ENCODE measurements around the gene RPRD1A.
"Not testable (repeated sequence)": the region's sequence is repeated elsewhere in the genome, so short reads cannot be mapped to it uniquely, and the experiment has no call there.

RPRD1A gene

DNA sequence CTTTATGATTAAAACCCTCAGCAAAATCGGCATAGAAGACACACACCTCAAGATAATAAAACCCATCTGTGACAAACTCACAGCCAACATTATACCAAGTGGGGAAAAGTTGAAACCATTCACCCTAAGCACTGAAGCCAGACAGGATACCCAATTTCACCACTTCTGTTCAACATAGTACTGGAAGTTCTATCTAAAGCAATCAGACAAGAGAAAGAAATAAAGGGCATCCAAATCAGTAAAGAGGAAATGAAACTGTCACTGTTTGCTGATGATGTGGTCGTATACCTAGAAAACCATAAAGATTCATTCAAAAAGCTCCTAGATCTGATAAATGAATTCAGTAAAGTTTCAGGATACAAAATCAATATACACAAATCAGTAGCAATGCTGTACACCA, 16.4 kb upstream of the RPRD1A start:
- FAIRE-seq: peak; percentile 57
- no peak for DNase-seq (ENCODE audit: insufficient read length, low spot score)
- TF ChIP-seq POLR2A (IDR thresholded peaks at IDR 0.05; ENCODE audit: low read depth, low read length): no peak
- TF ChIP-seq SPI1 (IDR thresholded peaks at IDR 0.05; ENCODE audit: low read depth, low read length): peak; percentile 91

DNA sequence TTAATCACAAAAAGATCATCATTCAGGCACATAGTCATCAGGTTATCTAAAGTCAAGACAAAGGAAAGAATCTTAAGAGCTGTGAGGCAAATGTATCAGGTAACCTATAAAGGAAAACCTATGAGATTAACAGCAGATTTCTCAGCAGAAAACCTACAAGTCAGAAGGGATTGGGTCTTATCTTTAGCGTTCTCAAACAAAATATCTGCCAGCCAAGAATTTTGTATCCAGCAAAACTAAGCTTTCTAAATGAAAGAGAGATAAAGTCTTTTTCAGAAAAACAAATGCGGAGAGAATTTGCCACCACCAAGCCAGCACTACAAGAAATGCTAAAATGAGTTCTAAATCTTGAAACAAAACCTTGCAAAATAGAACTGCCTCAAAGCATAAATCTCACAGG, 13.8 kb upstream of the RPRD1A start:
- not testable (repeated sequence) for FAIRE-seq

DNA sequence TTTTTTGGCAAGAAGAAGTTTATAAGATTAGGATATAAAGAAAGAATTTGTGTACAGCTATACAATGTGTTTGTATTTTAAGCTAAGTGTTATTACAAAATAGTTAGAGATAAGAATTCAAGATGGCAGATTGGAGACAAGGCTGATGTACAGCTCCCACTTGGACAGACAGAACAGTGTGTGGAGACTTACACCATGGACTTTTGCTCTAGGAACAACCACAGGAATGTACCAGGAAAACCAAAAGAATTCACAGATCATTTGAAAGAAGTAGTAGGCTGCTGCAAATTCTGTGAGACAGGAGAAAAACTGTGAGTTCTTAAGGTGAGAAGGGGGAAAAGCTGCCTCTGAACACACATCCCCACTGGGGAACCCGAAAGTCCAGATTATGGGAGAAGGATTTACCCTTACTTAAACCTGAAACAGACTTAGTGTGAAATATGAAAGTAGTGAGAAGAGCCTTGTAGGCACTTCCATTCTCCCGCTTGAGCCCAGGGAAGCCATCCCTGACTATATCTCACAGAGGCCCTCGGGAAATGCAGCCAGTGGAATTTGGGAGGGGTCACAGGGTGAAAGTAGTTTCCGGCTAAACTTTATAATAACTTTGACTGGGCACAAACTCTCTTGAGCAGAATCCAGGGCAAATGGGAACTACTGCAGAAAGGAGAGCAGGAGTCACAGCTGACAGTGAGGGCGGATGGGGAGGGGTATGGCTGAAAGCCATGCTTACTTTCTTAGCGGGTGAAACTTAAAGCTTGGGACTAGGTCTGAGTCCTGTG, 11.6 kb upstream of the RPRD1A start:
- TF ChIP-seq POLR2A (IDR thresholded peaks at IDR 0.05; ENCODE audit: low read depth, low read length): no peak
- no peak for TF ChIP-seq SPI1 (IDR thresholded peaks at IDR 0.05; ENCODE audit: low read depth, low read length)
- no peak for TF ChIP-seq POLR2AphosphoS5 (IDR thresholded peaks at IDR 0.05; ENCODE audit: low read depth, low read length)
- TF ChIP-seq TAF1 (IDR thresholded peaks at IDR 0.05; ENCODE audit: low read depth, low read length): no peak
- no peak for DNase-seq (ENCODE audit: insufficient read length, low spot score)
- FAIRE-seq: no peak

More for the DNA sequence above, 13.8 kb upstream of the RPRD1A start:
- not testable (repeated sequence) for DNase-seq (ENCODE audit: insufficient read length, low spot score)

DNA sequence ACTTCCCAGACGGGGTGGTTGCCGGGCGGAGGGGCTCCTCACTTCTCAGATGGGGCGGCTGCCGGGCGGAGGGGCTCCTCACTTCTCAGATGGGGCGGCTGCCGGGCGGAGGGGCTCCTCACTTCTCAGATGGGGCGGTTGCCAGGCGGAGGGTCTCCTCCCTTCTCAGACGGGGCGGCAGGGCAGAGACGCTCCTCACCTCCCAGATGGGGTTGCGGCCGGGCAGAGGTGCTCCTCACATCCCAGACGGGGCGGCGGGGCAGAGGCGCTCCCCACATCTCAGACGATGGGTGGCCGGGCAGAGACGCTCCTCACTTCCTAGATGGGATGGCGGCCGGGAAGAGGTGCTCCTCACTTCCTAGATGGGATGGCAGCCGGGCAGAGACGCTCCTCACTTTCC, 10.4 kb upstream of the RPRD1A start:
- not testable (repeated sequence) for DNase-seq (ENCODE audit: insufficient read length, low spot score); FAIRE-seq

DNA sequence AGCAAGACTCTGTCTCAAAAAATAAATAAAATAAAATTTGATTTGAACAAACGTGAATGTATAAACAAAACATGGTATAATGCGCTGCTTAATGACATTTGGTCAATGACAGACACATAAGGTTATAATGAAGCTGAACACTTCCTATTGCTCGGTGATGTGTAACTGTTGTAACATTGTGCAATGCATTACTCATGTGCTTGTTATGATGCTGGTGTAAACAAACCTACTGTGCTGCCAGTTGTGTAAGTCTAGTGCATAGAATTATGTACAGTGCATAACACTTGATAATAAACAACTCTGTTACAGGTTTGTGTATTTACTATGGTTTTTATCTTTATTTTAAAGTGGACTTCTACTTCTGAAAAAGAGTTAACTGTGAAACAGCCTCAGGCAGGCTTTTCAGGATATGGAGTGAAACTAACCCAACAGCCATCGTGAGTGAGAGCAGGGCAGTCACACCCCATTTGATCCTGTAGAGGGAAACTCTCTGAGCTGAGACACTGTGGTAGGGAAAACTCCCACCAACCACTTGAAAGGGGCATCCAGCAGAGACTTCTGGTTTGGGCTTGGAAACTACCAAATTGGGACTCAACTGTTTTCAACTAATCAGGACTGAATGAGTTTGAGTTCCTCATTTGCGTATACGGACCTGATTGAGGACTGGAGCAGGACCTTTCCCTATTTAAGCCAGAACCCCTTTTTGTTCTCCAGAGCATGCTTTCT, 8.7 kb upstream of the RPRD1A start:
- TF ChIP-seq POLR2AphosphoS5 (IDR thresholded peaks at IDR 0.05; ENCODE audit: low read depth, low read length) (no peak), SPI1 (IDR thresholded peaks at IDR 0.05; ENCODE audit: low read depth, low read length) (peak; percentile 59; the same call in 1 of the 2 replicates), TAF1 (IDR thresholded peaks at IDR 0.05; ENCODE audit: low read depth, low read length) (no peak), PAX5 (IDR thresholded peaks at IDR 0.05; ENCODE audit: insufficient read depth, low read length, severe bottlenecking) (no peak), POU2F2 (IDR thresholded peaks at IDR 0.05; ENCODE audit: low read depth, low read length) (no peak)
- FAIRE-seq (no peak), DNase-seq (ENCODE audit: insufficient read length, low spot score) (no peak)

DNA sequence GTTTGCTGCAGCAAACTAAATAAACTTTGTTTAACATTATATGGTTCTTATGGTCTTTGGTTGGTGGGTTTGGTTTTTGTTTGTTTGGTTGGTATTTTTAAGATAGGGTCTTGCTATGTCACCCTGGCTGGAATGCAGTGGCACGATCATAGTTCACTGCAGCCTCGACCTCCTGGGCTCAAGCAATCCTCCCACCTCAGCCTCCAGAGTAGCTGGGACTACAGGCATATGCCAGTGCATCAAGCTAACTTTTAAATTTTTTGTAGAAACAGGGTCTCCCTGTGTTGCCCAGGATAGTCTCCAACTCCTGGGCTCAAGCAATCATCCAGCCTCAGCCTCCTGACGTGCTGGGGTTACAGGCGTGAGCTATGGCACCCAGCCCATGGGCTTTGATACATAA, 7.1 kb upstream of the RPRD1A start:
- FAIRE-seq (no peak), DNase-seq (ENCODE audit: insufficient read length, low spot score) (no peak)
- TF ChIP-seq SPI1 (IDR thresholded peaks at IDR 0.05; ENCODE audit: low read depth, low read length): no peak
- no peak for TF ChIP-seq TAF1 (IDR thresholded peaks at IDR 0.05; ENCODE audit: low read depth, low read length)
- TF ChIP-seq POLR2A (IDR thresholded peaks at IDR 0.05; ENCODE audit: low read depth, low read length): no peak
- TF ChIP-seq POU2F2 (IDR thresholded peaks at IDR 0.05; ENCODE audit: low read depth, low read length): no peak
- no peak for TF ChIP-seq PAX5 (IDR thresholded peaks at IDR 0.05; ENCODE audit: insufficient read depth, low read length, severe bottlenecking)
- TF ChIP-seq POLR2AphosphoS5 (IDR thresholded peaks at IDR 0.05; ENCODE audit: low read depth, low read length): no peak

DNA sequence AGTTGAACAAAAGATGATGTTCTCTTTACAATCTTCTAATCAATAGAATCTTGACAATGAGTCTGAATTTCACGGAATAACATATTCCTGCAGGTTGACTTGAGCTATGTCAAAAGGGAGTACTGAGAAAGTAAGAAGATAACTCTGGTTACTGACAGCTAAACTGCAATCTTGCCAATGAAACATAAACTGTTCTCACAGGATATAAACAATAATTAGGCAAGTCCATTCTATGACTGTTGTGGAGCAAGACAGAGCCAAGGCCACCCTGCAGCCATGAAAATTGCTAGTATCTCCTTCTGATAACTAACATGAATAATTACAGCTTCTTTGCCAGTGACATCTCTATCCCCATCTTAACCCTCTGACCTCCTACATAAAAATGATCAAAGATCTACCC, 6.3 kb upstream of the RPRD1A start:
- DNase-seq (ENCODE audit: insufficient read length, low spot score) (no peak), FAIRE-seq (no peak)
- TF ChIP-seq POLR2AphosphoS5 (IDR thresholded peaks at IDR 0.05; ENCODE audit: low read depth, low read length) (no peak), TAF1 (IDR thresholded peaks at IDR 0.05; ENCODE audit: low read depth, low read length) (no peak), POLR2A (IDR thresholded peaks at IDR 0.05; ENCODE audit: low read depth, low read length) (no peak), POU2F2 (IDR thresholded peaks at IDR 0.05; ENCODE audit: low read depth, low read length) (no peak), PAX5 (IDR thresholded peaks at IDR 0.05; ENCODE audit: insufficient read depth, low read length, severe bottlenecking) (no peak), SPI1 (IDR thresholded peaks at IDR 0.05; ENCODE audit: low read depth, low read length) (no peak)

DNA sequence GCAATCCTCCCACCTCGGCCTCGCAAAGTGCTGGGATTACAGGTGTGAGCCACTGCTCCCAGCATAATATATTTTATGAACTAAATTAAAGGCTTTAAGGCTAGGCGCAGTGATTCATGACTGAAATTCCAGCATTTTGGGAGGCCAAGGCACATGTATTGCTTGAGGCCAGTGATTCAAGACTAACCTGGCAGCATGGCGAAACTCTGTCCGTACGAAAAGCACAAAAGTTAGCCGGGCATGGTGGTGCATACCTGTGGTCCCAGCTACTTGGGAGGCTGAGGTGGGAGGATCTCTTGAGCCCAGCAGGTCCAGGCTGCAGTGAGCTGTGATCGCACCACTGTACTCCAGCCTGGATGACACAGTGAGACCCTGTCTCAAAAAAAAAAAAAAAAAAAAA, 5.0 kb upstream of the RPRD1A start:
- DNase-seq (ENCODE audit: insufficient read length, low spot score); FAIRE-seq: not testable (repeated sequence)

DNA sequence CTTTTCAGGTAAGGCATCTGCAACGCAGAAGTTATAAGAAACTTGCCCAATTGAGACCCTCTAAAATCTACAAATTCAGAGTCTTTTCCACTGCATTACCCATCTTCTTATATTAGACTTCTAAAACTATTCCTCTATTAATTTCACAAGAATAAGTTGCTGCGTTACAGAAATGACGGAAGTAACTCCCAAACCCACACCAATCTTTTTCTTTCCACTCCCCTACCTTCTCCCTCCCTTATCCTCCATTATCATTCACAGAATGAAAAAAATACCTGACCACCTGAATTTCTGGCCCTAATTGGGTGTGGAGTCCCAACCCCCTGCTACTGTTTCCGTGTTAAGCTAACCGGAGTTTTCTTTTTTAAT, 689 bp downstream of the RPRD1A start:
- TF ChIP-seq SPI1 (IDR thresholded peaks at IDR 0.05; ENCODE audit: low read depth, low read length) (no peak), POU2F2 (IDR thresholded peaks at IDR 0.05; ENCODE audit: low read depth, low read length) (no peak), POLR2A (IDR thresholded peaks at IDR 0.05; ENCODE audit: low read depth, low read length) (no peak), POLR2AphosphoS5 (IDR thresholded peaks at IDR 0.05; ENCODE audit: low read depth, low read length) (no peak), PAX5 (IDR thresholded peaks at IDR 0.05; ENCODE audit: insufficient read depth, low read length, severe bottlenecking) (no peak), TAF1 (IDR thresholded peaks at IDR 0.05; ENCODE audit: low read depth, low read length) (no peak)
- FAIRE-seq (no peak), DNase-seq (ENCODE audit: insufficient read length, low spot score) (no peak)

DNA sequence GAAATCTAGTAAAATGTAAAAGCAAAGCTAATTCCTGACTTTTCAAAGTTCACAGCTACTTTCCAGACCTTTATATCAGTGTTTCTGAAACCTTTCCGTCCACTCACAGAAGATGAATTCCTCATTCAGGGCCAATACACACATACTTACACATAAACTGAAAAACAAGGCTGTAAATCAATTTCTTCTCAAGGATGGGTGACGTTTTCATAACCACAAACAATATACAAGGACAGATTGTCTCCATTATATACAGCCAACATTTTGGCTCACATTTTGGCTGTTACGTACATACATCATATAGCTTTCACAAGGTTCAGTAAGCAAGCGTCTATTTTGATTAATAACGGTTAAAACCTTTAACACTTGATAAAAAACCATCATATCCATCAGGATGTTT, 1.4 kb downstream of the RPRD1A start:
- TF ChIP-seq POLR2AphosphoS5 (IDR thresholded peaks at IDR 0.05; ENCODE audit: low read depth, low read length) (no peak), SPI1 (IDR thresholded peaks at IDR 0.05; ENCODE audit: low read depth, low read length) (no peak)
- DNase-seq (ENCODE audit: insufficient read length, low spot score): no peak
- peak; percentile 88 for FAIRE-seq

DNA sequence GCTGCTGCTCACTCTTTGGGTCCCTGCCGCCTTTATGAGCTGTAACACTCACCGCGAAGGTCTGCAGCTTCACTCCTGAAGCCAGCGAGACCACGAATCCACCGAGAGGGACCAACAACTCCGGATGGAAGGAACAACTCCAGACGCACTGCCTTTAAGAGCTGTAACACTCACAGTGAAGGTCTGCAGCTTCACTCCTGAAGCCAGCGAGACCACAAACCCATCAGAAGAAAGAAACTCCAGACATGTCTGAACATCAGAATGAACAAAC, 2.6 kb downstream of the RPRD1A start:
- FAIRE-seq: not testable (repeated sequence)

More for the DNA sequence above, 2.6 kb downstream of the RPRD1A start:
- not testable (repeated sequence) for DNase-seq (ENCODE audit: insufficient read length, low spot score)
